Sigmoid colon (tissue), 7 donors: ENCODE results near the gene TPST2. TPM values are rescaled to one million over a fixed set of nuclear protein-coding genes. Genes with fewer than 3 reads are reported as not detected.

ENCODE experiments used
- DNase-seq: peaks from one replicate; pipeline ENCODE4 v3.0.0-alpha.2; 2019
- H3K27ac ChIP-seq, 4 donors: fragments of 200-600 bp; sonication (generic); one replicate each; pipeline ENCODE4 v1.5.1; 2016 to 2019; ENCODE audit warnings: mild to moderate bottlenecking in 1 of 4
- H3K27me3 ChIP-seq, 3 donors: fragments of 200-600 bp; sonication (generic); one replicate each; pipeline ENCODE4 v1.5.1; 2019; ENCODE audit warnings: mild to moderate bottlenecking in 1 of 3
- H3K36me3 ChIP-seq, 4 donors: fragments of 200-600 bp; sonication (generic); one replicate each; pipeline ENCODE4 v1.5.1; 2016 to 2019
- H3K4me1 ChIP-seq, 4 donors: fragments of 200-600 bp; sonication (generic); one replicate each; pipeline ENCODE4 v1.5.1; 2017 to 2019
- H3K4me3 ChIP-seq, 4 donors: fragments of 200-600 bp; sonication (generic); one replicate each; pipeline ENCODE4 v1.5.1; 2017 to 2019; ENCODE audit warnings: mild to moderate bottlenecking in 2 of 4, moderate library complexity in 1 of 4
- H3K9me3 ChIP-seq, 4 donors: fragments of 200-600 bp in 3 of 4; sonication (generic) in 3 of 4; one replicate each; pipeline versions ENCODE4 v1.5.1 to v1.6.1; 2013 to 2019
- CTCF ChIP-seq, 4 experiments: fragments of 450-650 bp in 3 of 4; fragments of 200-600 bp in 1 of 4; IDR thresholded peaks; one replicate each; pipeline ENCODE4 v1.5.1; 2016 to 2019; ENCODE audit warnings: antibody characterized with exemption in 4 of 4, mild to moderate bottlenecking in 3 of 4, moderate library complexity in 2 of 4
- EP300 ChIP-seq, 4 donors: sonication (generic); formaldehyde crosslinking; IDR thresholded peaks; one replicate each; pipeline ENCODE4 v1.6.1; 2017; ENCODE audit warnings: antibody characterized with exemption in 4 of 4
- POLR2A ChIP-seq, 2 donors: fragments of 450-650 bp; IDR thresholded peaks; one replicate each; pipeline ENCODE4 v1.6.1; 2016; ENCODE audit warnings: antibody characterized with exemption in 2 of 2, mild to moderate bottlenecking in 2 of 2, moderate library complexity in 2 of 2
- POLR2AphosphoS5 ChIP-seq, 4 donors: sonication (generic); formaldehyde crosslinking; IDR thresholded peaks; one replicate each; pipeline ENCODE4 v1.6.1; 2017; ENCODE audit warnings: antibody characterized with exemption in 4 of 4
- WGBS, 2 donors: extraction: QIAGEN DNeasy Blood & Tissue Kit; methylation state at CpG; one replicate each; pipeline ENCODE4 v1.1.7; 2013; 5-methylcytosine and 5-hydroxymethylcytosine counted together
- intact Hi-C: fragments of 100-400 bp; cut with DNase I; formaldehyde crosslinking; loops from one replicate; pipeline ENCODE4 v1.15.1; 2023
- polyA plus RNA-seq, 3 donors: library from polyadenylated mRNA; stranded (reverse); fragments of 200-250 nt; gene quantifications; one replicate each; pipeline ENCODE4 v1.2.3, GENCODE V29; 2013
- total RNA-seq, 4 donors: library from RNA; depleted of rRNA; stranded (reverse); fragments of >200 nt; gene quantifications; one replicate each; pipeline ENCODE4 v1.1.0, GENCODE V29; 2016
- donor health status: healthy with polysubstance abuse.
- donor health status: Bipolar disorder and iron deficiency.
- donor health status: healthy.

TPST2 gene
- total and polyA plus RNA-seq, 7 donors = 5.1 to 24.3 (median 15.9) TPM

GRCh38 chr22:26601726-26602125 lies 11.8 kb upstream of the TPST2 start:
- Histone ChIP-seq H3K27ac (no peak overlapping the region), H3K27me3 (peaks cover 0 to 9% (median 0%) of the 10 kb centered on the region in 3 donors), H3K4me3 (no peak overlapping the region), H3K4me1 (no peaks in the 10 kb centered on the region), H3K9me3 (no peaks in the 10 kb centered on the region), H3K36me3 (no peaks in the 10 kb centered on the region)
- WGBS, 2 donors = 85 to 90% methylated on average over 12 of the region's 12 CpGs
- DNase-seq = no peak
- TF ChIP-seq EP300 (IDR thresholded peaks at IDR 0.05) (no peak), POLR2AphosphoS5 (IDR thresholded peaks at IDR 0.05) (no peak), CTCF (IDR thresholded peaks at IDR 0.05) (no peak), POLR2A (IDR thresholded peaks at IDR 0.05) (no peak)
- intact Hi-C loops = no loop called here

GRCh38 chr22:26599505-26599904 lies 9.6 kb upstream of the TPST2 start:
- Histone ChIP-seq H3K27ac (no peak overlapping the region), H3K4me1 (no peaks in the 10 kb centered on the region), H3K27me3 (peaks cover 0 to 15% (median 0%) of the 10 kb centered on the region in 3 donors), H3K4me3 (no peak overlapping the region), H3K9me3 (no peaks in the 10 kb centered on the region), H3K36me3 (no peaks in the 10 kb centered on the region)
- no peak for DNase-seq
- TF ChIP-seq CTCF (IDR thresholded peaks at IDR 0.05) (no peak), EP300 (IDR thresholded peaks at IDR 0.05) (no peak), POLR2AphosphoS5 (IDR thresholded peaks at IDR 0.05) (no peak), POLR2A (IDR thresholded peaks at IDR 0.05) (no peak)
- WGBS, 2 donors = 80 to 90% methylated on average over 11 of the region's 11 CpGs
- intact Hi-C loops = no loop called here

- Histone ChIP-seq H3K4me1 (no peaks in the 10 kb centered on the region), H3K9me3 (no peaks in the 10 kb centered on the region), H3K36me3 (no peaks in the 10 kb centered on the region), H3K27ac (no peak overlapping the region), H3K4me3 (no peak overlapping the region), H3K27me3 (peaks cover 0 to 15% (median 0%) of the 10 kb centered on the region in 3 donors)
- intact Hi-C loops = no loop called here
- DNase-seq = no peak
- WGBS, 2 donors = 64 to 81% methylated on average over 4 of the region's 4 CpGs
- TF ChIP-seq CTCF (IDR thresholded peaks at IDR 0.05) = no peak
- no peak for TF ChIP-seq EP300 (IDR thresholded peaks at IDR 0.05)
- no peak for TF ChIP-seq POLR2A (IDR thresholded peaks at IDR 0.05)
- TF ChIP-seq POLR2AphosphoS5 (IDR thresholded peaks at IDR 0.05) = no peak
Measured at GRCh38 chr22:26597480-26597879, 7.5 kb upstream of the TPST2 start.

- H3K4me1 ChIP-seq = no peaks in the 10 kb centered on the region
- 69 to 79% methylated on average over 4 of the region's 4 CpGs for WGBS, 2 donors
- no peak for DNase-seq
- intact Hi-C loops = no loop called here
- TF ChIP-seq POLR2A (IDR thresholded peaks at IDR 0.05) (no peak), CTCF (IDR thresholded peaks at IDR 0.05) (no peak), EP300 (IDR thresholded peaks at IDR 0.05) (no peak), POLR2AphosphoS5 (IDR thresholded peaks at IDR 0.05) (no peak)
- H3K36me3 ChIP-seq = no peaks in the 10 kb centered on the region
- no peaks in the 10 kb centered on the region for H3K9me3 ChIP-seq
- no peak overlapping the region for H3K27ac ChIP-seq
- H3K27me3 ChIP-seq = peaks cover 0 to 15% (median 0%) of the 10 kb centered on the region in 3 donors
- no peak overlapping the region for H3K4me3 ChIP-seq
Measured at GRCh38 chr22:26597026-26597425, 7.1 kb upstream of the TPST2 start.

- WGBS, 2 donors = 53 to 61% methylated on average over 1 of the region's 1 CpG
- no peak overlapping the region for H3K4me3 ChIP-seq
- H3K4me1 ChIP-seq = peaks cover 4 to 16% (median 10%) of the 10 kb centered on the region in 4 donors
- intact Hi-C loops = loop anchor here (5.0 kb wide), 1 partner anchor 64 kb away; the partner anchor contains the start of gene MIAT
- no peak for DNase-seq
- peaks cover 0 to 9% (median 0%) of the 10 kb centered on the region in 3 donors for H3K27me3 ChIP-seq
- TF ChIP-seq CTCF (IDR thresholded peaks at IDR 0.05) = no peak
- no peak for TF ChIP-seq POLR2AphosphoS5 (IDR thresholded peaks at IDR 0.05)
- no peak for TF ChIP-seq EP300 (IDR thresholded peaks at IDR 0.05)
- TF ChIP-seq POLR2A (IDR thresholded peaks at IDR 0.05) = no peak
- H3K9me3 ChIP-seq = no peaks in the 10 kb centered on the region
- H3K27ac ChIP-seq = no peak overlapping the region
- no peaks in the 10 kb centered on the region for H3K36me3 ChIP-seq
Measured at GRCh38 chr22:26593763-26594162, 3.8 kb upstream of the TPST2 start.
